K562 (cell line): Measurements from ENCODE around the gene HMX2. TPM values are rescaled to one million over a fixed set of nuclear protein-coding genes. Genes with fewer than 3 reads are reported as not detected.
A peak's percentile ranks its signal among the peaks of the same experiment; 100 is the strongest.

ENCODE experiments used
- BACH1 ChIP-seq: fragments of 200-800 bp; sonication (Bioruptor generic); IDR thresholded peaks from 2 replicates; pipeline ENCODE4 v1.6.1; 2016; ENCODE audit warnings: missing genetic modification characterization, missing compliant biosample characterization
- CBFA2T2 ChIP-seq: fragments of 450-650 bp; conservative IDR thresholded peaks from 2 replicates; pipeline ENCODE4 v1.6.1; 2017; ENCODE audit warnings: mild to moderate bottlenecking
- CHD1 ChIP-seq: fragments of 200-600 bp; sonication (generic); IDR thresholded peaks from one replicate; pipeline ENCODE4 v1.6.1; 2012; ENCODE audit warnings: mild to moderate bottlenecking, moderate library complexity, low read length, inconsistent platforms
- CHD4 ChIP-seq: fragments of 200-600 bp; sonication (generic); IDR thresholded peaks from 3 replicates; pipeline ENCODE4 v1.6.1; 2012; ENCODE audit warnings: low read depth, mild to moderate bottlenecking, mixed read lengths, low read length, inconsistent platforms; ENCODE audit not compliant: insufficient read depth, insufficient replicate concordance, poor library complexity, severe bottlenecking
- CREB1 ChIP-seq, 2 experiments: sonication (generic) in 1 of 2; formaldehyde crosslinking in 1 of 2; IDR thresholded peaks; 2 replicates each; pipeline versions ENCODE4 v1.6.1 to v1.8.0; 2012 to 2022; ENCODE audit warnings: inconsistent platforms in 1 of 2, mild to moderate bottlenecking in 1 of 2, missing genetic modification reagents in 1 of 2, moderate library complexity in 1 of 2
- E2F5 ChIP-seq: sonication (generic); formaldehyde crosslinking; IDR thresholded peaks from 2 replicates; pipeline ENCODE4 v1.8.0; 2022; ENCODE audit warnings: mild to moderate bottlenecking, missing genetic modification reagents
- E2F6 ChIP-seq, 2 experiments: IDR thresholded peaks; 2 replicates each; pipeline ENCODE4 v1.6.1; 2011; ENCODE audit warnings: borderline replicate concordance in 1 of 2, control low read depth in 1 of 2, low read depth in 1 of 2, low read length in 1 of 2, mild to moderate bottlenecking in 1 of 2, mixed read lengths in 1 of 2, moderate library complexity in 1 of 2; ENCODE audit not compliant: insufficient read depth in 1 of 2, insufficient read length in 1 of 2, poor library complexity in 1 of 2, severe bottlenecking in 1 of 2; ENCODE audit errors: extremely low read depth in 1 of 2
- ETV6 ChIP-seq, 3 experiments: fragments of 150-350 bp in 1 of 3; sonication (generic) in 1 of 3; formaldehyde crosslinking in 1 of 3; IDR thresholded peaks; 2 replicates each; pipeline versions ENCODE4 v1.6.1 to v1.8.0; 2014 to 2022; ENCODE audit warnings: borderline replicate concordance in 2 of 3, low read depth in 2 of 3, antibody characterized with exemption in 1 of 3, low read length in 1 of 3, mild to moderate bottlenecking in 1 of 3, missing genetic modification reagents in 1 of 3
- EZH2 ChIP-seq: IDR thresholded peaks from 2 replicates; pipeline ENCODE4 v1.6.1; 2012; ENCODE audit warnings: low read depth, mild to moderate bottlenecking, inconsistent platforms, low read length, borderline replicate concordance
- GTF2F1 ChIP-seq: IDR thresholded peaks from 2 replicates; pipeline ENCODE4 v1.6.1; 2011; ENCODE audit warnings: low read depth, low read length, improper control_type of control experiment
- ILF3 ChIP-seq: fragments of 450-650 bp; IDR thresholded peaks from 2 replicates; pipeline ENCODE4 v1.6.1; 2018; ENCODE audit warnings: antibody characterized with exemption, mild to moderate bottlenecking, moderate library complexity, borderline replicate concordance
- KDM5B ChIP-seq: fragments of 200-600 bp; sonication (generic); IDR thresholded peaks from 2 replicates; pipeline ENCODE4 v1.6.1; 2012; ENCODE audit warnings: low read depth, mild to moderate bottlenecking, moderate library complexity, low read length, control low read depth, inconsistent platforms; ENCODE audit not compliant: insufficient replicate concordance
- MAFG ChIP-seq: fragments of 450-650 bp; conservative IDR thresholded peaks from 2 replicates; pipeline ENCODE4 v1.6.1; 2016; ENCODE audit warnings: missing genetic modification characterization, missing compliant biosample characterization
- PHF8 ChIP-seq: fragments of 200-600 bp; sonication (generic); IDR thresholded peaks from 2 replicates; pipeline ENCODE4 v1.6.1; 2012; ENCODE audit warnings: mixed run types, mild to moderate bottlenecking, inconsistent platforms, low read length, moderate library complexity, borderline replicate concordance
- SETDB1 ChIP-seq: IDR thresholded peaks from one replicate; pipeline ENCODE4 v1.6.1; 2012; ENCODE audit warnings: low read length, control low read depth, inconsistent platforms
- SREBF1 ChIP-seq: fragments of 150-350 bp; IDR thresholded peaks from 2 replicates; pipeline ENCODE4 v1.6.1; 2014; ENCODE audit warnings: antibody characterized with exemption, low read depth, low read length, borderline replicate concordance
- ZFX ChIP-seq: sonication (generic); formaldehyde crosslinking; IDR thresholded peaks from 2 replicates; pipeline ENCODE4 v1.8.0; 2022; ENCODE audit warnings: mild to moderate bottlenecking, missing genetic modification reagents, moderate library complexity
- ZNF212 ChIP-seq: fragments of 450-650 bp; formaldehyde crosslinking; IDR thresholded peaks from 2 replicates; pipeline ENCODE4 v1.4.0; 2020; ENCODE audit warnings: mild to moderate bottlenecking
- ZNF551 ChIP-seq: fragments of 250-450 bp; sonication (Bioruptor Pico); IDR thresholded peaks from 2 replicates; pipeline ENCODE4 v1.5.0; 2021; ENCODE audit warnings: mild to moderate bottlenecking, moderate library complexity
- ZNF592 ChIP-seq: fragments of 450-650 bp; IDR thresholded peaks from 2 replicates; pipeline ENCODE4 v1.6.1; 2017; ENCODE audit warnings: antibody characterized with exemption, mild to moderate bottlenecking
- polyA plus RNA-seq, 8 experiments: library from polyadenylated mRNA; depleted of rRNA in 4 of 8; stranded (reverse) in 5 of 8; unstranded in 3 of 8; fragments of >200 nt; fragmentation: Nextera tagmentation in 2 of 8; fragmentation: Illumina TruSeq in 1 of 8; extraction: Ambion mirVana in 2 of 8; extraction: Trizol in 1 of 8; gene quantifications; 2 replicates each; pipeline versions ENCODE4 v1.2.1 to v1.2.3, GENCODE V29; 2011 to 2014; ENCODE audit warnings: inconsistent platforms in 1 of 8, missing spikeins in 1 of 8
- total RNA-seq, 7 experiments: library from RNA; depleted of rRNA in 6 of 7; stranded (reverse); fragments of >200 nt in 6 of 7; fragmentation: Illumina TruSeq in 2 of 7; extraction: Trizol in 2 of 7; gene quantifications; 2 replicates each; pipeline versions ENCODE4 v1.2.1 to v1.2.3, GENCODE V29; 2011 to 2021; ENCODE audit warnings: low replicate concordance in 1 of 7

Gene HMX2
- total and polyA plus RNA-seq, 9 of the 15 experiments (the other 6 are each of a cell fraction or from before 2014, with no cell fraction given), result 0.07 to 0.58 (median 0.09) TPM; not detected in 2

GRCh38 chr10:123135415-123136141, 12.4 kb upstream of the HMX2 start, which contains the start of gene HMX3 (continued):
- TF ChIP-seq CHD4, result no peak
- no peak for TF ChIP-seq ZNF551 (CRISPR knock-in tag)
- no peak for TF ChIP-seq CBFA2T2
- TF ChIP-seq SREBF1, result no peak
- TF ChIP-seq MAFG, result no peak
- peak; percentile 49; the same call in 1 of the 2 replicates for TF ChIP-seq PHF8
- TF ChIP-seq CREB1 (IDR thresholded peaks at IDR 0.05), result no peak
- no peak for TF ChIP-seq CREB1 (CRISPR knock-in tag; IDR thresholded peaks at IDR 0.05)
- no peak for TF ChIP-seq ZNF592
- peak; percentile 41; the same call in 1 of the 2 replicates for TF ChIP-seq ZFX (CRISPR knock-in tag)
- TF ChIP-seq E2F6 (IDR thresholded peaks at IDR 0.05; ENCODE audit: borderline replicate concordance in 1 of 2, extremely low read depth in 1 of 2, insufficient read depth in 1 of 2, insufficient read length in 1 of 2, low read depth in 1 of 2, low read length in 1 of 2, poor library complexity in 1 of 2, severe bottlenecking in 1 of 2), result peak in 1 of 2 experiments; percentile 24
- TF ChIP-seq ILF3, result no peak
- no peak for TF ChIP-seq GTF2F1
- no peak for TF ChIP-seq ZNF212 (CRISPR knock-in tag)
- TF ChIP-seq CHD1, result peak; percentile 44
- no peak for TF ChIP-seq BACH1
- TF ChIP-seq KDM5B, result peak; percentile 85
- no peak for TF ChIP-seq ETV6 (IDR thresholded peaks at IDR 0.05; ENCODE audit: borderline replicate concordance in 1 of 2, low read depth in 2 of 2, low read length in 1 of 2)
- TF ChIP-seq ETV6 (CRISPR knock-in tag; IDR thresholded peaks at IDR 0.05; ENCODE audit: borderline replicate concordance), result no peak
- TF ChIP-seq E2F5 (CRISPR knock-in tag), result no peak
- no peak for TF ChIP-seq SETDB1
- TF ChIP-seq EZH2, result no peak
